ENCODE results near the gene ISLR2. TPM values are rescaled to one million over a fixed set of nuclear protein-coding genes. Genes with fewer than 3 reads are reported as not detected.
"Not testable (repeated sequence)": the region's sequence is repeated elsewhere in the genome, so short reads cannot be mapped to it uniquely, and the experiment has no call there.

The ISLR2 gene
- total RNA-seq, 3 donors from 2014 or later, result 0.38 to 1.7 (median 1.1) TPM

- intact Hi-C loops (cut with DNase I, micrococcal nuclease), result no loop called here
- ATAC-seq, result no peak
- Histone ChIP-seq H3K4me3 (no peak overlapping the region), H3K9me3 (no peaks in the 10 kb centered on the region), H3K36me3 (ENCODE audit: low read depth) (no peaks in the 10 kb centered on the region), H3K4me1 (ENCODE audit: low read depth) (no peaks in the 10 kb centered on the region)
- TF ChIP-seq CTCF (IDR thresholded peaks at IDR 0.05), result no peak
- DNase-seq, result no peak
Measured at GRCh38 chr15:74157868-74158827, 27.8 kb downstream of the ISLR2 start.

DNA sequence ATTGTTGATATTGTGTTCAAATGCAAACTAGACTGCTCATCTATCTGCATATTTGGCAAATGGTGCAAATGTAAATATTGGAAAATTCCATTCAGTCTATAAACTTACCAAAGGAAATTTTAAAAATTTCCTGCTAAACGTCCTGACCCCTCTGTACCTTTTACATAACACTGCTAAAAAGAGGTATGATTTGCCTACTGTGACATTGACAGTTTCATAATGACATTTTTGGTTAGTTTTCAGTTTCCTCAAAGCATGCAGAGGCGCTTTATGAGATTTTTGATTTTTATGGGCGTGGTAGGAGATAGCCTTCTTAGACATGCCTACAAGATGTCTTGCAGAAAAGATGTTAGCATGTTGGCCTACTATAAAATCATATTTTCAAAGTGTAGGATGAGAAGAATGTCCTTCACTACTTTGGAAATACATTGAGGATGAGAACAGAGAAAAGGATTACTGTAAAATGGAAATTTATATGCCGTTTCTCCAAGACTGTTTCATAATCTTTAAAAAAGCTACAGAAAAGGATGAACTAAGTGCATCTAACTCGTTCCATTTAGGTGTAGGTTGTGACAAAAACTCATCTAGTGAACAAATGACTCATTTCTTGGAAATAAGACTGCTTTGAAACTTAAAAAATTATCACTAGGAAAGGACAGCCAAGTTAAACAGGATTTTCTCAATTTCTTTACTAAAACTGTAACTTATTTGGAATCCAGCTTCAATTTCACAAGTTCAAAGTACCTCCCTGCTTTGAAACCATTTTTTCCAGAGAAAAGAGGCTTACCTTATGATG is 28.7 kb downstream of the ISLR2 start:
- H3K4me1 ChIP-seq (ENCODE audit: low read depth), result no peaks in the 10 kb centered on the region
- no peak overlapping the region for H3K4me3 ChIP-seq
- no peaks in the 10 kb centered on the region for H3K36me3 ChIP-seq (ENCODE audit: low read depth)
- DNase-seq (no peak), ATAC-seq (no peak)
- no peak for TF ChIP-seq CTCF (IDR thresholded peaks at IDR 0.05)
- intact Hi-C loops (cut with DNase I, micrococcal nuclease), result no loop called here
- no peaks in the 10 kb centered on the region for H3K9me3 ChIP-seq

GRCh38 chr15:74159773-74160172 is 29.4 kb downstream of the ISLR2 start:
- intact Hi-C loops (cut with DNase I, micrococcal nuclease), result no loop called here

GRCh38 chr15:74160390-74160789 is 30.0 kb downstream of the ISLR2 start:
- H3K4me1 ChIP-seq (ENCODE audit: low read depth); ATAC-seq; intact Hi-C loops (cut with DNase I, micrococcal nuclease); DNase-seq; H3K9me3 ChIP-seq; H3K36me3 ChIP-seq (ENCODE audit: low read depth); H3K4me3 ChIP-seq: not testable (repeated sequence)

More at GRCh38 chr15:74159773-74160172, 29.4 kb downstream of the ISLR2 start:
- no peaks in the 10 kb centered on the region for H3K36me3 ChIP-seq (ENCODE audit: low read depth)
- H3K4me3 ChIP-seq, result no peak overlapping the region
- H3K9me3 ChIP-seq, result no peaks in the 10 kb centered on the region
- no peak for TF ChIP-seq CTCF (IDR thresholded peaks at IDR 0.05)
- ATAC-seq, result no peak
- H3K4me1 ChIP-seq (ENCODE audit: low read depth), result no peaks in the 10 kb centered on the region
- DNase-seq, result no peak

DNA sequence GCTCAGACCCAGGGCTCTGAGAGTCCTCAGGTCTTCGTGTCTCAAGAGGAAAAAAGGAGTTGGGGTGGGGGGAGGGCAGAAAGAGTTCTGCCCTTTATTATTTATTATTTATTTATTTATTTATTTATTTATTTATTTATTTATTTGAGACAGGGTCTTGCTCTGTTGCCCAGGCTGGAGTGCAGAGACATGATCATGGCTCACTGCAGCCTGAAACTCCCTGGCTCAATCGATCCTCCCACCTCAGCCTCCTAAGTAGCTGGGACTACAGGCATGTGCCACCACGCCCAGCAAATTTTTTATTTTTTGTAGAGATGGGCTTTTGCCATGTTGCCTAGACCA is 31.8 kb downstream of the ISLR2 start:
- ATAC-seq; H3K4me1 ChIP-seq (ENCODE audit: low read depth); DNase-seq; H3K4me3 ChIP-seq; intact Hi-C loops (cut with DNase I, micrococcal nuclease); H3K9me3 ChIP-seq; H3K36me3 ChIP-seq (ENCODE audit: low read depth): not testable (repeated sequence)

DNA sequence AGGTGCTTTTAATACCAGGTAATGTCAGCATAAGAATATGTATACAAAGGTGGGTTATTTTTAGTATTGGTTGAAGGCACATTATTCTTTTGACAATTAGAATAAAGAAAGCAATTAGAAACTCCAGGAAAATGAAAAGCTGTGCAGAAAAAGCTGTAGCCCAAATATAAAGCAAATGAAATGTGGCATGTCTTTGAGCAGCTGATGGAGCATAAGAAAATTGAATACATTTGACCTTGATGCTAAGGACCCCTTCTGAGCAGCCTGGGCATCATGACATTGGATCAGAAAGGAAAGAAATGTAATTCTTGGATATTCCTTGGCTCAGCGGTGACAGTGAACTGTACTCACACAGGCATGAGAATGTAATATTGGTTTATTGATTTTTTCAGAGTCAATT is 35.1 kb downstream of the ISLR2 start:
- Histone ChIP-seq H3K4me3 (no peak overlapping the region), H3K9me3 (no peaks in the 10 kb centered on the region), H3K36me3 (ENCODE audit: low read depth) (no peaks in the 10 kb centered on the region), H3K4me1 (ENCODE audit: low read depth) (no peaks in the 10 kb centered on the region)
- ATAC-seq, result no peak
- no peak for TF ChIP-seq CTCF (IDR thresholded peaks at IDR 0.05)
- no peak for DNase-seq
- intact Hi-C loops (cut with DNase I, micrococcal nuclease), result no loop called here
